Measurements from ENCODE around the gene FNIP2. TPM values are rescaled to one million over a fixed set of nuclear protein-coding genes. Genes with fewer than 3 reads are reported as not detected.

Gene FNIP2
- total and polyA plus RNA-seq, 2 donors (not counting 1 experiment from before 2014, with no cell fraction given), result 16.9 to 36.8 TPM

DNA sequence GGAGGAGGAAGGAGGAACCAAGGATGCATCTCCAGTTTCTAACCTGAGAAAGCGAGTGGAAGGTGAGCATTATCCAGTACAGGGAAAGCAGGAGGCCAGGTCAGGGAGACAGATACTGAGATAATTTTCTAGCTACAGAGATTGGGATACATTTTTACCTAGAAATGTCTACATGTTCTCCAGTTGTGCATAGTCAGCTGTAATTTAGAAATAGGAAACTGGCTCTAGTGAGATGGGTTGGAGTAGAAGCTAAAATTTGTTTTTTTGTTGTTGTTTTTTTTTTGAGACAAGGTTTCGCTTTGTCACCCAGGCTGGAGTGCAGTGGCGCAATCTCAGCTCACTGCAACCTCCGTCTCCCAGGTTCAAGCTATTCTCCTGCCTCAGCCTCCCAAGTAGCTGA is 71.3 kb downstream of the FNIP2 start:
- Histone ChIP-seq H3K9ac (ENCODE audit: insufficient read depth, low read length) (no peak overlapping the region), H3K36me3 (ENCODE audit: control insufficient read depth, insufficient read depth, low read length) (no peaks in the 10 kb centered on the region), H4K20me1 (ENCODE audit: control insufficient read depth, extremely low read depth, insufficient read depth, low read length) (no peaks in the 10 kb centered on the region), H3K4me3 (replicated peaks in 1 of 4; ENCODE audit: control extremely low read depth in 1 of 4, insufficient read depth in 1 of 4, low read depth in 3 of 4, low read length in 4 of 4) (no peak overlapping the region), H3K4me2 (ENCODE audit: extremely low read depth, insufficient read depth, low read length) (no peak overlapping the region), H3K4me1 (ENCODE audit: control insufficient read depth, extremely low read depth, insufficient read depth, low read length) (no peaks in the 10 kb centered on the region), H3K79me2 (ENCODE audit: control insufficient read depth, insufficient read depth, low read length) (no peaks in the 10 kb centered on the region), H3K27ac (ENCODE audit: insufficient read depth, low read length) (no peak overlapping the region), H2AFZ (ENCODE audit: low read length) (no peak overlapping the region), H3K27me3 (ENCODE audit: control insufficient read depth, insufficient read depth, low read length) (no peaks in the 10 kb centered on the region), H3K9me3 (ENCODE audit: control insufficient read depth, insufficient read depth, low read depth, low read length) (no peaks in the 10 kb centered on the region)
- TF ChIP-seq EZH2 (IDR thresholded peaks at IDR 0.05; ENCODE audit: low read length, missing control alignments), result no peak
- TF ChIP-seq, protein P1, sequence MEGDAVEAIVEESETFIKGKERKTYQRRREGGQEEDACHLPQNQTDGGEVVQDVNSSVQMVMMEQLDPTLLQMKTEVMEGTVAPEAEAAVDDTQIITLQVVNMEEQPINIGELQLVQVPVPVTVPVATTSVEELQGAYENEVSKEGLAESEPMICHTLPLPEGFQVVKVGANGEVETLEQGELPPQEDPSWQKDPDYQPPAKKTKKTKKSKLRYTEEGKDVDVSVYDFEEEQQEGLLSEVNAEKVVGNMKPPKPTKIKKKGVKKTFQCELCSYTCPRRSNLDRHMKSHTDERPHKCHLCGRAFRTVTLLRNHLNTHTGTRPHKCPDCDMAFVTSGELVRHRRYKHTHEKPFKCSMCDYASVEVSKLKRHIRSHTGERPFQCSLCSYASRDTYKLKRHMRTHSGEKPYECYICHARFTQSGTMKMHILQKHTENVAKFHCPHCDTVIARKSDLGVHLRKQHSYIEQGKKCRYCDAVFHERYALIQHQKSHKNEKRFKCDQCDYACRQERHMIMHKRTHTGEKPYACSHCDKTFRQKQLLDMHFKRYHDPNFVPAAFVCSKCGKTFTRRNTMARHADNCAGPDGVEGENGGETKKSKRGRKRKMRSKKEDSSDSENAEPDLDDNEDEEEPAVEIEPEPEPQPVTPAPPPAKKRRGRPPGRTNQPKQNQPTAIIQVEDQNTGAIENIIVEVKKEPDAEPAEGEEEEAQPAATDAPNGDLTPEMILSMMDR (conservative IDR thresholded peaks at IDR 0.05 in 1 of 2, IDR thresholded peaks at IDR 0.05 in 1 of 2; ENCODE audit: low read depth in 1 of 2, low read length in 2 of 2), result no peak
- no peak for DNase-seq (ENCODE audit: low read depth in 2 of 2)

GRCh38 chr4:158841540-158841939 is 72.7 kb downstream of the FNIP2 start:
- H3K36me3 ChIP-seq (ENCODE audit: control insufficient read depth, insufficient read depth, low read length), result no peaks in the 10 kb centered on the region
- H3K27ac ChIP-seq (ENCODE audit: insufficient read depth, low read length), result no peak overlapping the region
- no peak overlapping the region for H3K9ac ChIP-seq (ENCODE audit: insufficient read depth, low read length)
- no peak for TF ChIP-seq EZH2 (IDR thresholded peaks at IDR 0.05; ENCODE audit: low read length, missing control alignments)
- TF ChIP-seq, protein P1 (conservative IDR thresholded peaks at IDR 0.05 in 1 of 2, IDR thresholded peaks at IDR 0.05 in 1 of 2; ENCODE audit: low read depth in 1 of 2, low read length in 2 of 2), result no peak
- no peaks in the 10 kb centered on the region for H3K79me2 ChIP-seq (ENCODE audit: control insufficient read depth, insufficient read depth, low read length)
- no peaks in the 10 kb centered on the region for H3K9me3 ChIP-seq (ENCODE audit: control insufficient read depth, insufficient read depth, low read depth, low read length)
- H3K4me1 ChIP-seq (ENCODE audit: control insufficient read depth, extremely low read depth, insufficient read depth, low read length), result no peaks in the 10 kb centered on the region
- no peak overlapping the region for H2AFZ ChIP-seq (ENCODE audit: low read length)
- DNase-seq (ENCODE audit: low read depth in 2 of 2), result peak in 1 of 2 donors; percentile 34
- no peaks in the 10 kb centered on the region for H4K20me1 ChIP-seq (ENCODE audit: control insufficient read depth, extremely low read depth, insufficient read depth, low read length)
- no peaks in the 10 kb centered on the region for H3K27me3 ChIP-seq (ENCODE audit: control insufficient read depth, insufficient read depth, low read length)
- no peak overlapping the region for H3K4me3 ChIP-seq (replicated peaks in 1 of 4; ENCODE audit: control extremely low read depth in 1 of 4, insufficient read depth in 1 of 4, low read depth in 3 of 4, low read length in 4 of 4)
- H3K4me2 ChIP-seq (ENCODE audit: extremely low read depth, insufficient read depth, low read length), result no peak overlapping the region

DNA sequence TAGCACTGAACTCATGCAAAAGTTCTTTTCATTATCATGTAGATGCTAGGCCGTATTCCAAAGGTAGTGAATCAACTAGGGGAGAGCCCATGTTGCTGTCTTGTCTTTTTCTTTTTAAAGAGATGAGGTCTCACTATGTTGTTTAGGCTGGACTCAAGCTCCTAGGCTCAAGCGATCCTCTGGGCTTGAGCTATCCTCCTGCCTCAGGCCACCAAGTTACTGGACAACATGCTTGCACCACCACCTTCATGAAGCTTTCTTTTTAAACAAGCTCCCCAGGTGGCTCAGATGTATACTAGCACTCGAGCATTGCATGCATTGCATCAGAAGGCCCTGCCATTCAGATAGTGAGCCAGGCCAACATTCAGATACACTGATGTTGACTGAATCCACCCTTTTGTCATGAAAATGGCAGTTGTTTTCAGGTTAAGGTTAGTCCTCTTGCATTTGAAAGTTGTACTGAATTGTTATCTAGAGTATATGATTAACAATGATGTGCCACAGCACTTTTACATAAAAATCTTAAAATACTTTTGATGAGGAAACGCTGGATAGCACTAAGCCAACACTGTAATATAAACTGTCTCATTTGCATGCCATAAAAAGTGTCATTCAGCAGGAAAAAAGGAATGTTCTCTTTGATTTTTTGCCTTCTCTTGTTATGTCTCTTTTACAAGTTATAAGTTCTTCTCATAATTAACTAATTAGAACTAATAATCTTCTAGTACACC is 76.7 kb downstream of the FNIP2 start:
- Histone ChIP-seq H3K9ac (ENCODE audit: insufficient read depth, low read length) (no peak overlapping the region), H4K20me1 (ENCODE audit: control insufficient read depth, extremely low read depth, insufficient read depth, low read length) (no peaks in the 10 kb centered on the region), H3K4me2 (ENCODE audit: extremely low read depth, insufficient read depth, low read length) (no peak overlapping the region), H3K4me1 (ENCODE audit: control insufficient read depth, extremely low read depth, insufficient read depth, low read length) (no peaks in the 10 kb centered on the region), H3K36me3 (ENCODE audit: control insufficient read depth, insufficient read depth, low read length) (no peaks in the 10 kb centered on the region), H3K9me3 (ENCODE audit: control insufficient read depth, insufficient read depth, low read depth, low read length) (no peaks in the 10 kb centered on the region), H3K27ac (ENCODE audit: insufficient read depth, low read length) (no peak overlapping the region), H3K27me3 (ENCODE audit: control insufficient read depth, insufficient read depth, low read length) (no peaks in the 10 kb centered on the region), H3K79me2 (ENCODE audit: control insufficient read depth, insufficient read depth, low read length) (no peaks in the 10 kb centered on the region), H3K4me3 (replicated peaks in 1 of 4; ENCODE audit: control extremely low read depth in 1 of 4, insufficient read depth in 1 of 4, low read depth in 3 of 4, low read length in 4 of 4) (no peak overlapping the region), H2AFZ (ENCODE audit: low read length) (no peak overlapping the region)
- TF ChIP-seq EZH2 (IDR thresholded peaks at IDR 0.05; ENCODE audit: low read length, missing control alignments), result no peak
- TF ChIP-seq, protein P1 (conservative IDR thresholded peaks at IDR 0.05 in 1 of 2, IDR thresholded peaks at IDR 0.05 in 1 of 2; ENCODE audit: low read depth in 1 of 2, low read length in 2 of 2), result no peak
- DNase-seq (ENCODE audit: low read depth in 2 of 2), result peak in 1 of 2 donors; percentile 24
